GM23248 (cell line): Measurements from ENCODE around the gene PLA2G4D.

ENCODE experiments used
- EZH2 ChIP-seq: fragments of 200-600 bp; sonication (generic); IDR thresholded peaks from 2 replicates; pipeline ENCODE4 v1.6.1; 2018; ENCODE audit warnings: antibody characterized with exemption, mild to moderate bottlenecking; ENCODE audit not compliant: insufficient read depth, poor library complexity, severe bottlenecking
- EZH2phosphoT487 ChIP-seq: fragments of 200-600 bp; sonication (generic); IDR thresholded peaks from 2 replicates; pipeline ENCODE4 v1.6.1; 2018; ENCODE audit warnings: antibody characterized with exemption, moderate library complexity, mild to moderate bottlenecking, low read depth; ENCODE audit not compliant: insufficient read depth

- TF ChIP-seq EZH2: no peak
- TF ChIP-seq EZH2phosphoT487: no peak
Measured at GRCh38 chr15:42058791-42059190, 35.6 kb downstream of the PLA2G4D start.
